Karpas-422 (cell line): ENCODE data around the gene C2CD4C. TPM values are rescaled to one million over a fixed set of nuclear protein-coding genes. Genes with fewer than 3 reads are reported as not detected.

ENCODE experiments used
- DNase-seq: peaks from one replicate; pipeline ENCODE4 v3.0.0-alpha.2; 2015
- H2AFZ ChIP-seq: fragments of 200-600 bp; sonication (generic); 2 replicates; pipeline ENCODE4 v1.6.1; 2014; ENCODE audit warnings: antibody characterized with exemption, low read length, mixed read lengths
- H3K27ac ChIP-seq: fragments of 200-600 bp; sonication (generic); 2 replicates; pipeline ENCODE4 v1.5.1; 2014; ENCODE audit warnings: mild to moderate bottlenecking, low read length, moderate library complexity
- H3K27me3 ChIP-seq: fragments of 200-600 bp; sonication (generic); 2 replicates; pipeline ENCODE4 v1.6.1; 2014; ENCODE audit warnings: low read length, mixed read lengths
- H3K36me3 ChIP-seq: fragments of 200-600 bp; sonication (generic); 2 replicates; pipeline ENCODE4 v1.6.1; 2014; ENCODE audit warnings: low read length, mixed read lengths; ENCODE audit not compliant: insufficient read depth
- H3K4me1 ChIP-seq: fragments of 200-600 bp; sonication (generic); 2 replicates; pipeline ENCODE4 v1.6.1; 2014; ENCODE audit warnings: mild to moderate bottlenecking, low read length, mixed read lengths
- H3K4me2 ChIP-seq: fragments of 200-600 bp; sonication (generic); 2 replicates; pipeline ENCODE4 v1.6.1; 2014; ENCODE audit warnings: low read length, low read depth, mild to moderate bottlenecking; ENCODE audit not compliant: poor library complexity, severe bottlenecking
- H3K4me3 ChIP-seq: fragments of 200-600 bp; sonication (generic); 2 replicates; pipeline ENCODE4 v1.5.1; 2014; ENCODE audit warnings: mild to moderate bottlenecking, antibody characterized with exemption, low read length, mixed read lengths
- H3K79me2 ChIP-seq: fragments of 200-600 bp; sonication (generic); 2 replicates; pipeline ENCODE4 v1.6.1; 2014; ENCODE audit warnings: mild to moderate bottlenecking, low read length, mixed read lengths
- H3K9ac ChIP-seq: fragments of 200-600 bp; sonication (generic); 2 replicates; pipeline ENCODE4 v1.6.0; 2014; ENCODE audit warnings: low read length
- H3K9me2 ChIP-seq: fragments of 200-600 bp; sonication (generic), shearing (Covaris generic); replicated peaks from 2 replicates; pipeline ENCODE4 v1.6.0; 2014; ENCODE audit warnings: mild to moderate bottlenecking, low read length, moderate library complexity; ENCODE audit not compliant: insufficient read depth
- H3K9me3 ChIP-seq: fragments of 300-700, 200-600 bp; sonication (generic); 2 replicates; pipeline ENCODE4 v1.6.1; 2014; ENCODE audit warnings: low read length, mixed read lengths
- H4K20me1 ChIP-seq: fragments of 200-600 bp; sonication (generic); 2 replicates; pipeline ENCODE4 v1.6.1; 2014; ENCODE audit warnings: mild to moderate bottlenecking, antibody characterized with exemption, low read length, low read depth; ENCODE audit not compliant: insufficient read depth
- total RNA-seq: library from RNA; depleted of rRNA; stranded (reverse); fragments of >200 nt; shearing (Covaris generic); gene quantifications from 2 replicates; pipeline ENCODE4 v1.2.3, GENCODE V29; 2014; ENCODE audit warnings: low replicate concordance

Gene C2CD4C
- total RNA-seq, 1 experiment from 2014 or later: not detected

GRCh38 chr19:379796-380195 is 29.2 kb downstream of the C2CD4C start:
- Histone ChIP-seq H2AFZ (no peak overlapping the region), H3K4me2 (no peak overlapping the region), H3K4me1 (peaks cover 4% of the 10 kb centered on the region; the same call in 1 of the 2 replicates), H3K4me3 (no peak overlapping the region), H3K27ac (no peak overlapping the region), H3K27me3 (no peaks in the 10 kb centered on the region), H4K20me1 (no peaks in the 10 kb centered on the region), H3K9ac (no peak overlapping the region), H3K9me3 (peaks cover 7% of the 10 kb centered on the region; the same call in 1 of the 2 replicates), H3K9me2 (no peaks in the 10 kb centered on the region), H3K79me2 (no peaks in the 10 kb centered on the region), H3K36me3 (no peaks in the 10 kb centered on the region)
- DNase-seq: no peak

- DNase-seq: no peak
- Histone ChIP-seq H3K4me2 (no peak overlapping the region), H2AFZ (no peak overlapping the region), H3K27ac (no peak overlapping the region), H4K20me1 (no peaks in the 10 kb centered on the region), H3K9me3 (peaks cover 7% of the 10 kb centered on the region; the same call in 1 of the 2 replicates), H3K27me3 (no peaks in the 10 kb centered on the region), H3K9ac (no peak overlapping the region), H3K79me2 (no peaks in the 10 kb centered on the region), H3K4me1 (peaks cover 4% of the 10 kb centered on the region; the same call in 1 of the 2 replicates), H3K9me2 (no peaks in the 10 kb centered on the region), H3K36me3 (no peaks in the 10 kb centered on the region), H3K4me3 (no peak overlapping the region)
Measured at GRCh38 chr19:378706-379105, 30.2 kb downstream of the C2CD4C start.

DNA sequence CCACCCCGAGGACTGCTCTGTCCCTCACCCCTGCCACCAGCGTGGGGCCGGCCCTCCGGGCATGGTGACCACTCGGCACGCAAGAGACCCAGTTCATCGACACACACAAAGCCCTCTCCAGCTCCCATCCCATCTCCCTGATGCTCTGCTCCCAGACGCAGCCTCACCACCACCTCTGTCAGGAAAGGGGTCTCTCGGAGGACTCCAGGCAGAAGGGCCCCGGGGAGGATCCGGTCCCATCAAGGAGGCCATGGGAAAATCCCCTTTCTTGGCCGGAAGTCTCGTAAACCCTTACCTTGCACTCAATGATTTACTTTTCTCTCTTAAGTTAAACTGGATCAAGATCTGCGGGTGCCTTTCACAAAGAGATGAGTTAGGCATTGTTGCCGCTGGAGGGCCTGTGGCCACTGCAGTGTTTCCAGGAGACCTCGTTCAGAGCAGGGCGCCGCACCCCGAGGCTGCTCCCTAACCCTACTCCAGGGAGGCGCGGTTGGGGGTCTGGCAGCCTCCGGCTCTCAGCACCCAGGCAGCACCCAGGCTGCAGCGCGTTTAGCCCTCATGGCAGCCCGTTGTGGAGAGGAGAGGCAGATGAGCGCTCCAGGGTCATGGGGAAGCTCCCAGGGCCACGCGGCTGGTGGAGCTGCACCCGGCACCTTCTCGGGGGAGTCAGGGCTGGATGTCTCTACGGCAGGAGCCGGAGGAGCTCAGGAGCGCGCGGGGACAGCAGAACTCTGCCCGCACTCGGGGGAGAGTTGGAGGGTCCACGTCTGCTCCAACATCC is 31.0 kb downstream of the C2CD4C start:
- Histone ChIP-seq H4K20me1 (no peaks in the 10 kb centered on the region), H3K4me3 (no peak overlapping the region), H3K9ac (no peak overlapping the region)

DNA sequence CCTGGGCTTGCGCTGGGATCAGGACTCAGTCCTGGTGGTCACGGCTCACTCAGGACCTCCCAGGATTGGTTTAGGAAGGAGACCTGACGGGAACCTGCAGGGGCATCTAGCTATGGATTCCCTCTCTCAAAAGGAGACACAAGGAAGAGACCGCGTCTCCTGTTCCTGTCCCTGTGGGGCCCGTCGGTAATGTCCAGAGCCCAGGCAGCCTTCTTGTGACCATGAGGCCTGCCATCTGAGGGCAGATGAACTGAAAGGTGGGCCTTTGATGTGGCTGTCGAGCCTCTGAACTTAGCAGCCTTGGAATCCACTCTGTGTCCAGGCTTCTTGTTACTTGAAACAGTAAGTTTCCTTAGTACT is 32.9 kb downstream of the C2CD4C start:
- Histone ChIP-seq H3K27me3 (no peaks in the 10 kb centered on the region), H2AFZ (no peak overlapping the region), H3K79me2 (no peaks in the 10 kb centered on the region), H4K20me1 (no peaks in the 10 kb centered on the region), H3K9me2 (no peaks in the 10 kb centered on the region), H3K27ac (no peak overlapping the region), H3K9ac (no peak overlapping the region), H3K36me3 (no peaks in the 10 kb centered on the region), H3K4me2 (no peak overlapping the region), H3K4me1 (no peaks in the 10 kb centered on the region), H3K9me3 (no peaks in the 10 kb centered on the region; the same call in 1 of the 2 replicates), H3K4me3 (no peak overlapping the region)
- no peak for DNase-seq

More for the DNA sequence above, 31.0 kb downstream of the C2CD4C start:
- H3K27me3 ChIP-seq: no peaks in the 10 kb centered on the region
- H3K4me2 ChIP-seq: no peak overlapping the region
- H3K79me2 ChIP-seq: no peaks in the 10 kb centered on the region
- no peak overlapping the region for H2AFZ ChIP-seq
- H3K36me3 ChIP-seq: no peaks in the 10 kb centered on the region
- peaks cover 4% of the 10 kb centered on the region; the same call in 1 of the 2 replicates for H3K4me1 ChIP-seq
- DNase-seq: no peak
- H3K27ac ChIP-seq: no peak overlapping the region
- no peaks in the 10 kb centered on the region for H3K9me2 ChIP-seq
- peaks cover 3% of the 10 kb centered on the region; the same call in 1 of the 2 replicates for H3K9me3 ChIP-seq

DNA sequence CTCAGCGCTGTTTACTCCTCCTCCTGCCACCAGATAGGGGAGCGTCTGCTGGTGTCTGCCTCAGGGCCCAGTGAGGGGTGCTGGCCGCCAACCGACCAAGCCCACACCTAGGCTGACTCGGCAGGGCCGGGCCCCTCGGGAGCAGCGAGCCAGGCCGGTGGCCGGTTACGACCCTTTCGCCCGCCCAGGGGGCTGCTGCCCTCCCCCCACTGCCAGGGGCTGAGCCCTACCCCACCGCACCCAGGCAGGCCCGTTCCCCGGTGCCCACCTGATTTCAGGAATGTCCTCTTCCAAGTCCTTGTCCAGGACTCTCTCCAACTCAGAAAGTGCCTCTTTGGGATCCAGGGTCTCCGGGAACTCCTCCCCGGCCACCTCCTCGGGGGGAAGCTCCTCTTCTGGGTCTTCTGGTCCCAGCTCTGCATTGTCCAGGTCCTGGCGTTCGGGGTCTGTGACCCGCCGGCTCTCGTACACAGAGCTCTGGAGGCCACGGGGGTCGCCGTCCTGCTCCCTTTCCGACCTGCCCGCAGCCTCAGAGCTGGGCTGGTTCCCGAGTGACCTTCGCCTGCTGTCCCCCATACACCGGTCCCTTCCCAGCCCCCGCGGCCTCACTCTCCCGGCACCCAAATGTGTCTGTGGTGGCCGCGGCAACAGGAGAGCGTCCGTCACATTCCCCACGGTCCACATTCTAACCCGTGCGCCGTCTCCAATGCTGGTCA is 33.4 kb downstream of the C2CD4C start:
- no peaks in the 10 kb centered on the region for H3K27me3 ChIP-seq
- DNase-seq: no peak
- no peak overlapping the region for H3K4me2 ChIP-seq

DNA sequence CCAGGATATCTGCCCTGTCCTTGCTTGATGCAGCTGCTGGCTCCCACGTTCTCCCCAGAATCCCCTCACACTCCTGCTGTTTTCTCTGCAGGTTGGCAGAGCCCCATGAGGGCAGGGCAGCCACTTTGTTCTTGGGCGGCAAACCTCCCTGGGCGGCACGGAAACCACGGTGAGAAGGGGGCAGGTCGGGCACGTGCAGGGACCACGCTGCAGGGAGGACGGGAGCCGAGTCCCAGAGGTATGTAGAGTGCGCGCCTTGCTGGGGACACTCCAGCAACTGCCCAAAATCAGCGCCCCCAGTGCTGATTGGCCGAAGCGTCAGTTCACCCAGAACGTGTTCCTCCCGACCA is 34.1 kb downstream of the C2CD4C start:
- H3K27me3 ChIP-seq: no peaks in the 10 kb centered on the region
- no peaks in the 10 kb centered on the region; the same call in 1 of the 2 replicates for H3K9me3 ChIP-seq
- no peaks in the 10 kb centered on the region for H3K4me1 ChIP-seq
- H2AFZ ChIP-seq: no peak overlapping the region
- H3K9ac ChIP-seq: no peak overlapping the region
- H3K4me2 ChIP-seq: no peak overlapping the region
- no peaks in the 10 kb centered on the region for H3K36me3 ChIP-seq
- DNase-seq: no peak
- H3K9me2 ChIP-seq: no peaks in the 10 kb centered on the region
- H3K79me2 ChIP-seq: no peaks in the 10 kb centered on the region
- no peaks in the 10 kb centered on the region for H4K20me1 ChIP-seq
- no peak overlapping the region for H3K4me3 ChIP-seq
- no peak overlapping the region for H3K27ac ChIP-seq

More for the DNA sequence above, 33.4 kb downstream of the C2CD4C start:
- Histone ChIP-seq H3K9me3 (no peaks in the 10 kb centered on the region; the same call in 1 of the 2 replicates), H3K4me3 (no peak overlapping the region), H2AFZ (no peak overlapping the region), H3K27ac (no peak overlapping the region), H3K36me3 (no peaks in the 10 kb centered on the region), H3K79me2 (no peaks in the 10 kb centered on the region), H3K9ac (no peak overlapping the region), H4K20me1 (no peaks in the 10 kb centered on the region), H3K4me1 (no peaks in the 10 kb centered on the region), H3K9me2 (no peaks in the 10 kb centered on the region)

GRCh38 chr19:374183-374885 is 34.6 kb downstream of the C2CD4C start:
- Histone ChIP-seq H3K27ac (no peak overlapping the region), H3K9me2 (no peaks in the 10 kb centered on the region), H2AFZ (no peak overlapping the region), H3K4me1 (no peaks in the 10 kb centered on the region), H3K9me3 (no peaks in the 10 kb centered on the region; the same call in 1 of the 2 replicates), H3K27me3 (no peaks in the 10 kb centered on the region), H3K4me2 (no peak overlapping the region), H3K4me3 (no peak overlapping the region), H3K36me3 (no peaks in the 10 kb centered on the region), H3K79me2 (no peaks in the 10 kb centered on the region), H3K9ac (no peak overlapping the region), H4K20me1 (no peaks in the 10 kb centered on the region)
- no peak for DNase-seq
